Fibroblast of skin of right quadriceps (primary cell): ENCODE results near the gene CPN2.
A peak's percentile ranks its signal among the peaks of the same experiment; 100 is the strongest.

ENCODE experiments used
- DNase-seq: peaks from one replicate; pipeline ENCODE4 v3.0.0-alpha.2; 2013

Gene CPN2

GRCh38 chr3:194327218-194328052 is 23.7 kb downstream of the CPN2 start:
- DNase-seq: peak; percentile 29

- no peak for DNase-seq
These were observed 24.2 kb downstream of the CPN2 start for GRCh38 chr3:194326968-194327217.

GRCh38 chr3:194326192-194326967 is 24.7 kb downstream of the CPN2 start:
- DNase-seq: peak; percentile 39

GRCh38 chr3:194325424-194326153 is 25.5 kb downstream of the CPN2 start:
- no peak for DNase-seq

- no peak for DNase-seq
These were observed 26.3 kb downstream of the CPN2 start for GRCh38 chr3:194324823-194325327.

- DNase-seq: peak; percentile 72
These were observed 27.1 kb downstream of the CPN2 start for GRCh38 chr3:194323785-194324735.

- peak; percentile 81 for DNase-seq
These were observed 28.4 kb downstream of the CPN2 start for GRCh38 chr3:194322678-194323211.

GRCh38 chr3:194321693-194322640 is 29.2 kb downstream of the CPN2 start:
- no peak for DNase-seq

GRCh38 chr3:194320744-194321243 is 30.3 kb downstream of the CPN2 start:
- no peak for DNase-seq

- no peak for DNase-seq
These were observed 31.0 kb downstream of the CPN2 start for GRCh38 chr3:194320100-194320499.

- DNase-seq: no peak
These were observed 32.5 kb downstream of the CPN2 start for GRCh38 chr3:194318511-194319161.

GRCh38 chr3:194316918-194317317 is 34.2 kb downstream of the CPN2 start:
- DNase-seq: no peak

GRCh38 chr3:194315965-194316361 is 35.2 kb downstream of the CPN2 start:
- DNase-seq: no peak

GRCh38 chr3:194315088-194315964 is 35.8 kb downstream of the CPN2 start:
- DNase-seq: peak; percentile 88

- no peak for DNase-seq
These were observed 36.6 kb downstream of the CPN2 start for GRCh38 chr3:194314388-194315068.

- peak; percentile 37 for DNase-seq
These were observed 37.4 kb downstream of the CPN2 start for GRCh38 chr3:194313560-194314387.

- peak; percentile 92 for DNase-seq
These were observed 38.3 kb downstream of the CPN2 start for GRCh38 chr3:194312743-194313281.
